Measurements from ENCODE around the gene DNM3.

DNA sequence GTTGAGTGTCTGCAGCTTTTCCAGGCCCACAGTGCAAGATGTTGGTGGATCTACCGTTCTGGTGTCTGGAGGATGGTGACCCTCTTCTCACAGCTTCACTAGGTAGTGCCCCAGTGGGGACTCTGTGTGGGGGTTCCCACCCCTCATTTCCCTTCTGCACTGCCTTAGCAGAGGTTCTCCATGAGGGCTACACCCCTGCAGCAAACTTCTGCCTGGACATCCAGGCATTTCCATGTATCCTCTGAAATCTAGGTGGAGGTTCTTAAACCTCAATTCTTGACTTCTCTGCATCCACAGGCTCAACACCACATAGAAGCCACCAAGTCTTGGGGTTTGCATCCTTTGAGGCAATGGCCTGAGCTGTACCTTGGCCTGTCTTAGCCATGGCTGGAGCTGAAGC is 14.3 kb upstream of the DNM3 start:
- TF ChIP-seq, protein P1, sequence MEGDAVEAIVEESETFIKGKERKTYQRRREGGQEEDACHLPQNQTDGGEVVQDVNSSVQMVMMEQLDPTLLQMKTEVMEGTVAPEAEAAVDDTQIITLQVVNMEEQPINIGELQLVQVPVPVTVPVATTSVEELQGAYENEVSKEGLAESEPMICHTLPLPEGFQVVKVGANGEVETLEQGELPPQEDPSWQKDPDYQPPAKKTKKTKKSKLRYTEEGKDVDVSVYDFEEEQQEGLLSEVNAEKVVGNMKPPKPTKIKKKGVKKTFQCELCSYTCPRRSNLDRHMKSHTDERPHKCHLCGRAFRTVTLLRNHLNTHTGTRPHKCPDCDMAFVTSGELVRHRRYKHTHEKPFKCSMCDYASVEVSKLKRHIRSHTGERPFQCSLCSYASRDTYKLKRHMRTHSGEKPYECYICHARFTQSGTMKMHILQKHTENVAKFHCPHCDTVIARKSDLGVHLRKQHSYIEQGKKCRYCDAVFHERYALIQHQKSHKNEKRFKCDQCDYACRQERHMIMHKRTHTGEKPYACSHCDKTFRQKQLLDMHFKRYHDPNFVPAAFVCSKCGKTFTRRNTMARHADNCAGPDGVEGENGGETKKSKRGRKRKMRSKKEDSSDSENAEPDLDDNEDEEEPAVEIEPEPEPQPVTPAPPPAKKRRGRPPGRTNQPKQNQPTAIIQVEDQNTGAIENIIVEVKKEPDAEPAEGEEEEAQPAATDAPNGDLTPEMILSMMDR (IDR thresholded peaks at IDR 0.05) = no peak
- no peak for TF ChIP-seq POLR2A (IDR thresholded peaks at IDR 0.05)
